HEK293T (cell line): ENCODE measurements around the gene WSB1.

ENCODE experiments used
- CTCF ChIA-PET: fragments of 350-600 bp; formaldehyde crosslinking; extraction: SDS; loops from one replicate; lab custom pipeline; 2021; ENCODE audit warnings: antibody characterized with exemption, inconsistent platforms; lab: Yijun Ruan, JAX
- POLR2A ChIA-PET: fragments of 350-600 bp; formaldehyde crosslinking; extraction: SDS; loops from one replicate; lab custom pipeline; 2020; ENCODE audit warnings: antibody characterized with exemption, inconsistent platforms; lab: Yijun Ruan, JAX
- DNase-seq: peaks from one replicate; pipeline ENCODE4 v3.0.0; 2012; ENCODE audit warnings: mixed read lengths; ENCODE audit errors: extremely low spot score
- ARNT ChIP-seq: fragments of 450-650 bp; IDR thresholded peaks from 2 replicates; pipeline ENCODE4 v1.6.1; 2017; ENCODE audit warnings: mild to moderate bottlenecking
- BHLHE40 ChIP-seq: fragments of 450-650 bp; IDR thresholded peaks from 2 replicates; pipeline ENCODE4 v1.6.1; 2016; ENCODE audit warnings: mild to moderate bottlenecking, moderate library complexity, borderline replicate concordance
- CTBP1 ChIP-seq: fragments of 450-650 bp; IDR thresholded peaks from 2 replicates; pipeline ENCODE4 v1.6.1; 2016; ENCODE audit warnings: borderline replicate concordance
- ELF4 ChIP-seq: fragments of 450-650 bp; IDR thresholded peaks from 2 replicates; pipeline ENCODE4 v1.6.1; 2017; ENCODE audit warnings: antibody characterized with exemption
- FOXA1 ChIP-seq: fragments of 450-650 bp; IDR thresholded peaks from 2 replicates; pipeline ENCODE4 v1.6.1; 2016; ENCODE audit warnings: mild to moderate bottlenecking
- FOXK2 ChIP-seq: fragments of 450-650 bp; IDR thresholded peaks from 2 replicates; pipeline ENCODE4 v1.6.1; 2016; ENCODE audit warnings: mild to moderate bottlenecking
- FOXM1 ChIP-seq: fragments of 450-650 bp; IDR thresholded peaks from 2 replicates; pipeline ENCODE4 v1.6.1; 2017; ENCODE audit warnings: mild to moderate bottlenecking, borderline replicate concordance
- HDGF ChIP-seq: fragments of 450-650 bp; IDR thresholded peaks from 2 replicates; pipeline ENCODE4 v1.6.1; 2017; ENCODE audit warnings: antibody characterized with exemption, borderline replicate concordance
- L3MBTL2 ChIP-seq: fragments of 450-650 bp; conservative IDR thresholded peaks from 2 replicates; pipeline ENCODE4 v1.6.1; 2016; ENCODE audit warnings: mild to moderate bottlenecking
- LEF1 ChIP-seq: fragments of 450-650 bp; IDR thresholded peaks from 2 replicates; pipeline ENCODE4 v1.6.1; 2017; ENCODE audit warnings: mild to moderate bottlenecking, borderline replicate concordance
- NFRKB ChIP-seq: fragments of 450-650 bp; IDR thresholded peaks from 2 replicates; pipeline ENCODE4 v1.6.1; 2016; ENCODE audit warnings: mild to moderate bottlenecking, moderate library complexity
- SP1 ChIP-seq: fragments of 450-650 bp; IDR thresholded peaks from 2 replicates; pipeline ENCODE4 v1.6.1; 2017
- SUZ12 ChIP-seq: fragments of 450-650 bp; IDR thresholded peaks from 2 replicates; pipeline ENCODE4 v1.6.1; 2016; ENCODE audit warnings: mild to moderate bottlenecking
- TARDBP ChIP-seq: fragments of 450-650 bp; IDR thresholded peaks from 2 replicates; pipeline ENCODE4 v1.6.1; 2016
- ZNF384 ChIP-seq: fragments of 450-650 bp; IDR thresholded peaks from 2 replicates; pipeline ENCODE4 v1.6.1; 2016
- TF ChIP-seq, protein P1 (sequence below): fragments of 450-650 bp; IDR thresholded peaks from 2 replicates; pipeline ENCODE4 v1.6.1; 2016

Gene WSB1

GRCh38 chr17:27329146-27329805 is 35.4 kb downstream of the WSB1 start:
- TF ChIP-seq, protein P1, sequence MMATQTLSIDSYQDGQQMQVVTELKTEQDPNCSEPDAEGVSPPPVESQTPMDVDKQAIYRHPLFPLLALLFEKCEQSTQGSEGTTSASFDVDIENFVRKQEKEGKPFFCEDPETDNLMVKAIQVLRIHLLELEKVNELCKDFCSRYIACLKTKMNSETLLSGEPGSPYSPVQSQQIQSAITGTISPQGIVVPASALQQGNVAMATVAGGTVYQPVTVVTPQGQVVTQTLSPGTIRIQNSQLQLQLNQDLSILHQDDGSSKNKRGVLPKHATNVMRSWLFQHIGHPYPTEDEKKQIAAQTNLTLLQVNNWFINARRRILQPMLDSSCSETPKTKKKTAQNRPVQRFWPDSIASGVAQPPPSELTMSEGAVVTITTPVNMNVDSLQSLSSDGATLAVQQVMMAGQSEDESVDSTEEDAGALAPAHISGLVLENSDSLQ, result no peak
- TF ChIP-seq SP1 (no peak), ZNF384 (no peak), FOXK2 (no peak), HDGF (no peak), ELF4 (no peak), BHLHE40 (no peak), FOXA1 (no peak), LEF1 (no peak), SUZ12 (no peak), CTBP1 (no peak), TARDBP (no peak), NFRKB (no peak), FOXM1 (no peak), L3MBTL2 (no peak)
- ChIA-PET CTCF (interaction anchor here (0.6 to 1.2 kb wide), 2 partner anchors 84 to 283 kb away, joined by 3 read pairs; no protein-coding TSS in a partner anchor), POLR2A (interaction anchor here (1.0 kb wide), 1 partner anchor 35 kb away, joined by 7 read pairs; the partner anchor contains the start of gene WSB1)
- DNase-seq, result no peak

DNA sequence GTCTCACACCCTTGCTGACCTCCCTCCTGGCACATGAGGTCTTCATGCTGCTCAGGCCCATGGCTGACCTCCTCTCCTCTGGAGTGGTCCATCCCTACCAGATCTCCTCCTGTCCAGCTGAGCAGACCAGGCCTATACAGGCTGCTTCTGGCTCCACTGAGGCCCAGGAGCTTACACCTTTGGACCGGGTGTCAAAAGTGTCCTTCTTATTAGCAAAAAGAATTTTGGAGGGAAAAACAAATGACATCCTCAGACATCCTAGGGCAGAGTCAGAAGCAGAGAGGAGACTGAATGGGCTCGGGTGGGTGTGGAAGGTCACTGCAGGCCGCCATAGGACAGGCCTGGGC is 38.1 kb downstream of the WSB1 start:
- DNase-seq, result no peak
- ChIA-PET POLR2A (no interaction called here), CTCF (no interaction called here)
- TF ChIP-seq, protein P1, result no peak
- TF ChIP-seq L3MBTL2, result peak; percentile 26; the same call in 1 of the 2 replicates
- TF ChIP-seq SP1, result no peak

GRCh38 chr17:27332485-27333409 is 38.8 kb downstream of the WSB1 start:
- CTCF ChIA-PET, result interaction anchor here (1.0 to 1.8 kb wide), 10 partner anchors 17 to 315 kb away, joined by 3 to 19 read pairs (median 3); no protein-coding TSS in a partner anchor
- POLR2A ChIA-PET, result interaction anchor here (0.6 to 1.9 kb wide), 11 partner anchors 12 to 267 kb away, joined by 3 to 17 read pairs (median 6); partner anchors contain the start of gene WSB1

DNA sequence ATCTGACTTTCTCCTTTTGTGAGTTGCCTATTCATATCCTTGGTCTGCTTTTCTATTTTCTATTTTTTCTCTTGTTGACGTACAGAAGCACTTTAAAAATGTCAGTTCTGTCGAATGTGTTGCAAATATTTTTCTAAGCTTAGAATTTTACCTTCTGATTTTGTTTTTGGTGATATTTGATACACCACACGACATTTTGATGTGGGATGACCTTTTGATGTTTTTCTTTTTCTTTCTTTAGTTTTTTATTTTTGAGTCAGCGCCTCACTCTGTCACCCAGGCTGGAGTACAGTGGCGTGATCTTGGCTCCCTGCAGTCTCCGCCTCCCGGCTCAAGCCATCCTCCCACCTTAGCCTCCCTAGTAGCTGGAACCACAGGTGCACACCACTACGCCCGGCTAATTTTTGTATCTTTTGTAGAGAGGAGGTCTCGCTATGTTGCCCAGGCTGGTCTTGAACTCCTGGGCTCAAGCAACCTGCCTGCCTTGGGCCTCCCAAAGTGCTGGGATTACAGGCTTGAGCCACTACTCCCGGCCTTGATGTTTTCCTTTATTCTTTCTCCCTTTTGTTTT is 39.6 kb downstream of the WSB1 start:
- 0 out of 2 replicates have a peak, but pooled peaks have one; percentile 9 for TF ChIP-seq L3MBTL2
- no peak for TF ChIP-seq BHLHE40
- CTCF ChIA-PET, result interaction anchor here (1.0 to 1.8 kb wide), 10 partner anchors 17 to 314 kb away, joined by 3 to 19 read pairs (median 3); no protein-coding TSS in a partner anchor
- no peak for DNase-seq
- POLR2A ChIA-PET, result interaction anchor here (0.6 to 1.9 kb wide), 10 partner anchors 11 to 266 kb away, joined by 3 to 17 read pairs (median 6); partner anchors contain the start of gene WSB1

More at GRCh38 chr17:27332485-27333409, 38.8 kb downstream of the WSB1 start:
- TF ChIP-seq CTBP1 (no peak), L3MBTL2 (peak; percentile 77)
- TF ChIP-seq, protein P1, result peak; percentile 84
- DNase-seq, result peak; percentile 79

- TF ChIP-seq LEF1 (no peak), BHLHE40 (no peak), FOXA1 (no peak), ARNT (no peak), FOXK2 (no peak), NFRKB (no peak), TARDBP (no peak), L3MBTL2 (no peak), SUZ12 (no peak), ZNF384 (no peak), ELF4 (no peak), FOXM1 (no peak), CTBP1 (no peak), SP1 (no peak)
- TF ChIP-seq, protein P1, result no peak
- DNase-seq, result no peak
- ChIA-PET POLR2A (no interaction called here), CTCF (interaction anchor here (1.8 kb wide), 1 partner anchor 264 kb away, joined by 16 read pairs; no protein-coding TSS in a partner anchor)
Measured at GRCh38 chr17:27336184-27336583, 42.3 kb downstream of the WSB1 start.
